ENCODE results near the gene CES4A. TPM values are rescaled to one million over a fixed set of nuclear protein-coding genes. Genes with fewer than 3 reads are reported as not detected.
A peak's percentile ranks its signal among the peaks of the same experiment; 100 is the strongest.

The CES4A gene
- total and polyA plus RNA-seq, 2 of the 13 experiments (the other 11 are each of a cell fraction or from before 2014, with no cell fraction given) = 0.09 to 0.17 TPM

DNA sequence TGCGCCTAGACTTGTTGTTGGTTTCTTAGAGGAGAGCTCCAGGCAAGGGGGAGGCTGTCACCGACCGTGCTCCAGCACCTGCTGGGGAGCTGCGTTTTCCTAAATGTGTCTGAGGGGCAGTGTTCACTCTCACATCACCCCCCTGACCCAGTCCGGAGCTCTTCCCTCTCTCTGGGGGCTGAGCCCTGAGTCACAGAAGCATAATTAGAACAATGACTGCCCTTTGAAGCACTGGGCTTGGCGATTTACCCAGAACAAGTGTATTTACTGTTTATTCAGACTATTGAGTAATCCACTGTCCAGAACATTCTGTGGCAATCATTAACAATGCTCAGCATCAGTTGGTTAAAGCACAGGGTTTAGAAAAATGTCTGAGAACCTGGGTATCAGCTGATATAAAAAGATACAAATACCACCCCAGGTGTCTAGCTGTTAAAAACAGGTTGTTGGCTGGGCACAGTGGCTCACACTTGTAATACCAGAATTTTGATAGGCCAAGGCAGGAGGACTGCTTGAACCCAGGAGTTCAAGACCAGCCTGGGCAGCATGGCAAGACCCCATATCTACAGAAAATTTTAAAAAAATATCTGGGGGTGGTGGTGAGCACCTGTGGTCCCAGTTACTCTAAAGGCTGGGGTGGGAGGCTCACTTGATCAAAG lies 8.1 kb downstream of the CES4A start (continued):
- TF ChIP-seq, protein P1, sequence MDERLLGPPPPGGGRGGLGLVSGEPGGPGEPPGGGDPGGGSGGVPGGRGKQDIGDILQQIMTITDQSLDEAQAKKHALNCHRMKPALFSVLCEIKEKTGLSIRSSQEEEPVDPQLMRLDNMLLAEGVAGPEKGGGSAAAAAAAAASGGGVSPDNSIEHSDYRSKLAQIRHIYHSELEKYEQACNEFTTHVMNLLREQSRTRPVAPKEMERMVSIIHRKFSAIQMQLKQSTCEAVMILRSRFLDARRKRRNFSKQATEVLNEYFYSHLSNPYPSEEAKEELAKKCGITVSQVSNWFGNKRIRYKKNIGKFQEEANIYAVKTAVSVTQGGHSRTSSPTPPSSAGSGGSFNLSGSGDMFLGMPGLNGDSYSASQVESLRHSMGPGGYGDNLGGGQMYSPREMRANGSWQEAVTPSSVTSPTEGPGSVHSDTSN (CRISPR knock-in tag; IDR thresholded peaks at IDR 0.05) = no peak
- TF ChIP-seq TARDBP (CRISPR knock-in tag; IDR thresholded peaks at IDR 0.05) = peak; percentile 31; the same call in 1 of the 2 replicates
- no peak for TF ChIP-seq ARID2 (CRISPR knock-in tag; IDR thresholded peaks at IDR 0.05; ENCODE audit: borderline replicate concordance)
- TF ChIP-seq UBTF (CRISPR knock-in tag; IDR thresholded peaks at IDR 0.05) = no peak
- no peak for TF ChIP-seq MZF1 (CRISPR knock-in tag; IDR thresholded peaks at IDR 0.05; ENCODE audit: borderline replicate concordance)
- TF ChIP-seq RNF219 (CRISPR knock-in tag; IDR thresholded peaks at IDR 0.05) = peak; percentile 49; the same call in 1 of the 2 replicates
- TF ChIP-seq ZNF124 (CRISPR knock-in tag; IDR thresholded peaks at IDR 0.05) = no peak
- TF ChIP-seq ZNF768 (CRISPR knock-in tag; IDR thresholded peaks at IDR 0.05) = no peak
- peak; percentile 86; the same call in 1 of the 2 replicates for TF ChIP-seq FOXK1 (CRISPR knock-in tag; IDR thresholded peaks at IDR 0.05; ENCODE audit: borderline replicate concordance, low read depth)
- TF ChIP-seq, protein P2, sequence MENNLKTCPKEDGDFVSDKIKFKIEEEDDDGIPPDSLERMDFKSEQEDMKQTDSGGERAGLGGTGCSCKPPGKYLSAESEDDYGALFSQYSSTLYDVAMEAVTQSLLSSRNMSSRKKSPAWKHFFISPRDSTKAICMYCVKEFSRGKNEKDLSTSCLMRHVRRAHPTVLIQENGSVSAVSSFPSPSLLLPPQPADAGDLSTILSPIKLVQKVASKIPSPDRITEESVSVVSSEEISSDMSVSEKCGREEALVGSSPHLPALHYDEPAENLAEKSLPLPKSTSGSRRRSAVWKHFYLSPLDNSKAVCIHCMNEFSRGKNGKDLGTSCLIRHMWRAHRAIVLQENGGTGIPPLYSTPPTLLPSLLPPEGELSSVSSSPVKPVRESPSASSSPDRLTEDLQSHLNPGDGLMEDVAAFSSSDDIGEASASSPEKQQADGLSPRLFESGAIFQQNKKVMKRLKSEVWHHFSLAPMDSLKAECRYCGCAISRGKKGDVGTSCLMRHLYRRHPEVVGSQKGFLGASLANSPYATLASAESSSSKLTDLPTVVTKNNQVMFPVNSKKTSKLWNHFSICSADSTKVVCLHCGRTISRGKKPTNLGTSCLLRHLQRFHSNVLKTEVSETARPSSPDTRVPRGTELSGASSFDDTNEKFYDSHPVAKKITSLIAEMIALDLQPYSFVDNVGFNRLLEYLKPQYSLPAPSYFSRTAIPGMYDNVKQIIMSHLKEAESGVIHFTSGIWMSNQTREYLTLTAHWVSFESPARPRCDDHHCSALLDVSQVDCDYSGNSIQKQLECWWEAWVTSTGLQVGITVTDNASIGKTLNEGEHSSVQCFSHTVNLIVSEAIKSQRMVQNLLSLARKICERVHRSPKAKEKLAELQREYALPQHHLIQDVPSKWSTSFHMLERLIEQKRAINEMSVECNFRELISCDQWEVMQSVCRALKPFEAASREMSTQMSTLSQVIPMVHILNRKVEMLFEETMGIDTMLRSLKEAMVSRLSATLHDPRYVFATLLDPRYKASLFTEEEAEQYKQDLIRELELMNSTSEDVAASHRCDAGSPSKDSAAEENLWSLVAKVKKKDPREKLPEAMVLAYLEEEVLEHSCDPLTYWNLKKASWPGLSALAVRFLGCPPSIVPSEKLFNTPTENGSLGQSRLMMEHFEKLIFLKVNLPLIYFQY (CRISPR knock-in tag; IDR thresholded peaks at IDR 0.05; ENCODE audit: borderline replicate concordance) = peak; percentile 88; the same call in 1 of the 2 replicates
- peak; percentile 39 for TF ChIP-seq CCAR2 (optimal IDR thresholded peaks at IDR 0.05; ENCODE audit: low read depth, low read length)
- TF ChIP-seq ZNF121 (CRISPR knock-in tag; IDR thresholded peaks at IDR 0.05) = peak; percentile 91
- TF ChIP-seq ZNF7 (CRISPR knock-in tag; IDR thresholded peaks at IDR 0.05) = no peak
- TF ChIP-seq WIZ (CRISPR knock-in tag; IDR thresholded peaks at IDR 0.05) = no peak
- TF ChIP-seq ZNF230 (CRISPR knock-in tag; IDR thresholded peaks at IDR 0.05) = no peak
- no peak for TF ChIP-seq ZC3H4 (CRISPR knock-in tag; IDR thresholded peaks at IDR 0.05; ENCODE audit: borderline replicate concordance)
